ENCODE results near the gene ABHD14A. TPM values are rescaled to one million over a fixed set of nuclear protein-coding genes. Genes with fewer than 3 reads are reported as not detected.

Gene ABHD14A
- total and polyA plus RNA-seq, 2 of the 4 experiments (the other 2 are of a cell fraction): 3.4 to 10.0 TPM

DNA sequence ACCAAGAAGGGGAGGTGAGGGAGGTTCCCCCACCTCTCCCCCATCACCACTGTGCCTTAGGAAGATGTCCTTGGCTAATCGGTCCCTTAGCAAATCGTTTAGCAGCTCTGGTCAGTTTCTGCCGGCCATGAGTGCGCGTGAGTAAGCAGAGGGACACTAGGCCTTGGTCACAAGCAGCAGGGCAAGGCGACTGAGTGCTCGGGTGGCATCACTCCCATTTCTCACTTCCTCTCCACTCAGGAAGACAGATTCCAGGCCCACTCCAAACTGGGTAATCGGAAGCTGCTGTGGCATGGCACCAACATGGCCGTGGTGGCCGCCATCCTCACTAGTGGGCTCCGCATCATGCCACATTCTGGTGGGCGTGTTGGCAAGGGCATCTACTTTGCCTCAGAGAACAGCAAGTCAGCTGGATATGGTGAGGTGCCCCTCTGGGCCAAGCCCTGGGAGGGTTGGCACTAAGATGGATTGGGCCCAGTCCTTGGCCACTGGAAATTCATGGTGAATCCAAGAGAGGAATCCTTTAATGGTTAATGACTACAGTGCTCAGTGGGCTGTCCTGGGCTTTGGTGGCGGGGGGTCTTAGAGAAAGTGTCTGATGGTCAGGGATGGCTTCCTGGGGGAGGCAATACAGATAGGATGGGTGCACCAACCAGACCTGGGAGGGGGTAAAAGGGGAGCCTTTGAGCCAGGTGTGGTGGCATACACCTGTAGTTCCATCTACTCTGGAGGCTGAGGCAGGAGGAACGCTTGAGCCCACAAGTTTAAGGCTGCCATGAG is 28.7 kb upstream of the ABHD14A start (continued):
- no peak for TF ChIP-seq USF2 (IDR thresholded peaks at IDR 0.05; ENCODE audit: low read depth, low read length)

DNA sequence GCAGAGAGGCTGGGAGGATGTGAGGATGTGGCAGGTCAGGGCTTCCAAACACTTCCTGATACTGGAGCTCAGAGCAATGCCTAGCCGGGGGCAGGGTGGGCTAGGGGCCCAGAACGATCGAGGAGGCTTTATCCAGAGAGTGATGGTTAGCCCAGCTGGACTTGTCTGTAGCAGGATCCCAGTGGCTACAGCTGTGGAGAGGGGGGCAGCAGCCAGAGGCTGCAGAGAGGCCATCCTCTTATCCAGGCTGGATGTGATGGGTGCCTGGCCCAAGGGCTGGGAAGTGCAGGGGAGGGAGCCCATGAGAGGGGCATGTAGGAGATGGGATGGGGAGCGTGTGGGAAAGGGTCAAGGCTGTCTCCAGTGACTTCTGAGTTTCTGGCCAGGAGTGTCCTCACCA is 28.1 kb upstream of the ABHD14A start:
- no peak overlapping the region for H2AK5ac ChIP-seq (ENCODE audit: low read depth, low read length)
- H3K9ac ChIP-seq (ENCODE audit: low read depth, low read length): no peak overlapping the region
- H3K4me2 ChIP-seq (ENCODE audit: low read depth, low read length): no peak overlapping the region
- H3K4me1 ChIP-seq (ENCODE audit: control insufficient read depth, insufficient read depth, low read length): peaks cover 11% of the 10 kb centered on the region
- no peak overlapping the region for H3K4me3 ChIP-seq (ENCODE audit: insufficient read depth, low read depth, low read length)
- intact Hi-C loops (cut with micrococcal nuclease) (no loop called here), dilution Hi-C loops (cut with HindIII; ENCODE audit: low sequenced_read_pairs, unreplicated experiment) (no loop called here), in situ Hi-C loops (cut with MboI; ENCODE audit: low sequenced_read_pairs) (loop anchor here (25.0 kb wide), 1 partner anchor 559 kb away; the partner anchor contains the start of genes MANF and RBM15B)
- H3K18ac ChIP-seq (ENCODE audit: low read depth, low read length): no peak overlapping the region
- H3K36me3 ChIP-seq (ENCODE audit: control insufficient read depth, insufficient read depth, low read length): peaks cover 2% of the 10 kb centered on the region; the same call in 1 of the 2 replicates
- H2AFZ ChIP-seq (replicated peaks; ENCODE audit: low read length, poor library complexity): no peak overlapping the region
- no CpG with 5 or more reads among the region's 4 CpGs for WGBS, 2 experiments (ENCODE audit: extremely low coverage in 2 of 2, insufficient read length in 1 of 2)
- H4K20me1 ChIP-seq (ENCODE audit: insufficient read depth, low read length): no peaks in the 10 kb centered on the region
- H3K23ac ChIP-seq (ENCODE audit: low read depth, low read length): no peak overlapping the region
- H3K14ac ChIP-seq (replicated peaks; ENCODE audit: low read depth, low read length): no peak overlapping the region
- no peak for TF ChIP-seq MXI1 (IDR thresholded peaks at IDR 0.05; ENCODE audit: borderline replicate concordance, low read depth, low read length)
- no peak for TF ChIP-seq FOS (IDR thresholded peaks at IDR 0.05; ENCODE audit: low read depth, low read length)
- TF ChIP-seq USF2 (IDR thresholded peaks at IDR 0.05; ENCODE audit: low read depth, low read length): no peak
- TF ChIP-seq, protein P1, sequence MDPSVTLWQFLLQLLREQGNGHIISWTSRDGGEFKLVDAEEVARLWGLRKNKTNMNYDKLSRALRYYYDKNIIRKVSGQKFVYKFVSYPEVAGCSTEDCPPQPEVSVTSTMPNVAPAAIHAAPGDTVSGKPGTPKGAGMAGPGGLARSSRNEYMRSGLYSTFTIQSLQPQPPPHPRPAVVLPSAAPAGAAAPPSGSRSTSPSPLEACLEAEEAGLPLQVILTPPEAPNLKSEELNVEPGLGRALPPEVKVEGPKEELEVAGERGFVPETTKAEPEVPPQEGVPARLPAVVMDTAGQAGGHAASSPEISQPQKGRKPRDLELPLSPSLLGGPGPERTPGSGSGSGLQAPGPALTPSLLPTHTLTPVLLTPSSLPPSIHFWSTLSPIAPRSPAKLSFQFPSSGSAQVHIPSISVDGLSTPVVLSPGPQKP (IDR thresholded peaks at IDR 0.05; ENCODE audit: borderline replicate concordance, low read depth, low read length): no peak
- no peak for TF ChIP-seq NFE2L2 (IDR thresholded peaks at IDR 0.05; ENCODE audit: low read depth, low read length)
- TF ChIP-seq RCOR1 (IDR thresholded peaks at IDR 0.05; ENCODE audit: insufficient replicate concordance, low read length): no peak
- TF ChIP-seq CHD1 (IDR thresholded peaks at IDR 0.05; ENCODE audit: low read depth, low read length): no peak
- no peak for TF ChIP-seq BHLHE40 (IDR thresholded peaks at IDR 0.05; ENCODE audit: low read depth, low read length)
- no peak for TF ChIP-seq RAD21 (IDR thresholded peaks at IDR 0.05; ENCODE audit: low read length)
- no peak for TF ChIP-seq CEBPB (IDR thresholded peaks at IDR 0.05; ENCODE audit: low read depth, low read length)
- no peak for TF ChIP-seq CTCF (conservative IDR thresholded peaks at IDR 0.05; ENCODE audit: low read depth, low read length)
- no peaks in the 10 kb centered on the region for H3K27me3 ChIP-seq (ENCODE audit: control insufficient read depth, insufficient read depth, low read length)
- ATAC-seq (ENCODE audit: low read depth) (no peak), DNase-seq (no peak)
- ChIA-PET CTCF (no interaction called here), POLR2A (ENCODE audit: unreplicated experiment) (no interaction called here)
- H4K8ac ChIP-seq (ENCODE audit: low read depth in 2 of 2, low read length in 2 of 2): no peak overlapping the region
- BruUV-seq (replicated peaks): no TSS peak
- H4K91ac ChIP-seq (ENCODE audit: insufficient read depth, low read depth, low read length): no peak overlapping the region
- H3K56ac ChIP-seq (ENCODE audit: extremely low read depth, insufficient read depth, low read length): no peak overlapping the region
- H3K79me1 ChIP-seq (ENCODE audit: low read depth in 1 of 2, low read length in 2 of 2): peaks cover 5 to 13% of the 10 kb centered on the region in 2 experiments; a peak in 2 of 4 replicates
- peaks cover 12% of the 10 kb centered on the region for H3K9me1 ChIP-seq (ENCODE audit: insufficient read depth, low read length)
- no peak overlapping the region for H3K27ac ChIP-seq (ENCODE audit: insufficient read depth, low read length)
- no peaks in the 10 kb centered on the region for H3K9me3 ChIP-seq (ENCODE audit: control insufficient read depth, insufficient read depth, low read length)
- no peak overlapping the region for H2BK15ac ChIP-seq (ENCODE audit: low read depth, low read length)
- H2BK20ac ChIP-seq (ENCODE audit: low read depth, low read length): no peak overlapping the region
- H3K4ac ChIP-seq (ENCODE audit: low read depth, low read length): no peak overlapping the region
- H2BK5ac ChIP-seq (ENCODE audit: low read depth, low read length, poor library complexity, severe bottlenecking): no peak overlapping the region
- H2BK120ac ChIP-seq (ENCODE audit: low read depth, low read length): no peak overlapping the region
- H4K5ac ChIP-seq (ENCODE audit: low read depth, low read length): no peak overlapping the region
- H2AK9ac ChIP-seq (replicated peaks; ENCODE audit: low read depth, low read length, poor library complexity): no peak overlapping the region
